Endodermal cell (in vitro differentiated cells): Measurements from ENCODE around the gene PLCH2. TPM values are rescaled to one million over a fixed set of nuclear protein-coding genes. Genes with fewer than 3 reads are reported as not detected.

ENCODE experiments used
- DNase-seq: peaks from one replicate; pipeline ENCODE4 v3.0.0-alpha.2; 2017
- H3K27ac ChIP-seq: 2 replicates; pipeline ENCODE4 v1.5.1; 2013; ENCODE audit warnings: mild to moderate bottlenecking, low read depth, low read length, moderate library complexity
- H3K27me3 ChIP-seq: 2 replicates; pipeline ENCODE4 v1.6.1; 2013; ENCODE audit warnings: mild to moderate bottlenecking, low read length, moderate library complexity; ENCODE audit not compliant: insufficient read depth, control insufficient read depth, poor library complexity, severe bottlenecking
- H3K36me3 ChIP-seq: 2 replicates; pipeline ENCODE4 v1.7.0; 2013; ENCODE audit warnings: mild to moderate bottlenecking, low read length, moderate library complexity; ENCODE audit not compliant: control insufficient read depth, insufficient read depth
- H3K4me1 ChIP-seq: one replicate; pipeline ENCODE4 v1.7.0; 2013; ENCODE audit warnings: low read length; ENCODE audit not compliant: control insufficient read depth, insufficient read depth
- H3K4me3 ChIP-seq: 2 replicates; pipeline ENCODE4 v1.5.1; 2013; ENCODE audit warnings: mild to moderate bottlenecking, low read length, moderate library complexity
- H3K9ac ChIP-seq: 2 replicates; pipeline ENCODE4 v1.6.1; 2013; ENCODE audit warnings: mild to moderate bottlenecking, low read length, moderate library complexity; ENCODE audit not compliant: poor library complexity, severe bottlenecking; ENCODE audit errors: extremely low read depth
- H3K9me3 ChIP-seq: 2 replicates; pipeline ENCODE4 v1.6.1; 2013; ENCODE audit warnings: mild to moderate bottlenecking, low read length, moderate library complexity; ENCODE audit not compliant: control insufficient read depth
- H3K27ac Mint-ChIP-seq: 2 replicates; pipeline ENCODE4 v1.8.0; 2020; ENCODE audit warnings: mixed read lengths
- H3K27me3 Mint-ChIP-seq: 2 replicates; pipeline ENCODE4 v1.8.0; 2021; ENCODE audit warnings: mild to moderate bottlenecking, mixed read lengths; ENCODE audit not compliant: insufficient read depth
- H3K36me3 Mint-ChIP-seq: 2 replicates; pipeline ENCODE4 v1.8.0; 2020; ENCODE audit warnings: low read depth, mixed read lengths
- H3K4me1 Mint-ChIP-seq: 2 replicates; pipeline ENCODE4 v1.8.0; 2020; ENCODE audit warnings: mixed read lengths
- H3K4me3 Mint-ChIP-seq: 2 replicates; pipeline ENCODE4 v1.8.0; 2020; ENCODE audit warnings: mild to moderate bottlenecking, moderate library complexity, mixed read lengths
- H3K9me3 Mint-ChIP-seq: 2 replicates; pipeline ENCODE4 v1.8.0; 2020; ENCODE audit warnings: mild to moderate bottlenecking, mixed read lengths
- WGBS, 2 experiments: methylation state at CpG; one replicate each; pipeline versions ENCODE4 v1.1.5 to v1.1.7; 2013; ENCODE audit warnings: missing lambda C conversion rate in 2 of 2, mixed read lengths in 1 of 2; ENCODE audit not compliant: insufficient coverage in 1 of 2, insufficient read length in 1 of 2; 5-methylcytosine and 5-hydroxymethylcytosine counted together
- total RNA-seq, 2 donors: library from RNA; stranded (reverse); fragmentation: NEBNext Ultra II Directional in 1 of 2; extraction: Animal tissue kit (Norgen Biotek cat#: 25700) in 1 of 2; gene quantifications; 2 replicates in 1 of 2; 3 replicates in 1 of 2; pipeline ENCODE4 v1.2.1, GENCODE V29; 2021
- TF ChIP-seq, protein P1 (sequence below): fragments of 200-600 bp; sonication (generic); conservative IDR thresholded peaks from 2 replicates; pipeline ENCODE4 v1.5.0; 2021; ENCODE audit warnings: antibody characterized with exemption, mild to moderate bottlenecking

PLCH2 gene
- total RNA-seq, 2 donors from 2014 or later = 0.18 to 0.31 TPM

DNA sequence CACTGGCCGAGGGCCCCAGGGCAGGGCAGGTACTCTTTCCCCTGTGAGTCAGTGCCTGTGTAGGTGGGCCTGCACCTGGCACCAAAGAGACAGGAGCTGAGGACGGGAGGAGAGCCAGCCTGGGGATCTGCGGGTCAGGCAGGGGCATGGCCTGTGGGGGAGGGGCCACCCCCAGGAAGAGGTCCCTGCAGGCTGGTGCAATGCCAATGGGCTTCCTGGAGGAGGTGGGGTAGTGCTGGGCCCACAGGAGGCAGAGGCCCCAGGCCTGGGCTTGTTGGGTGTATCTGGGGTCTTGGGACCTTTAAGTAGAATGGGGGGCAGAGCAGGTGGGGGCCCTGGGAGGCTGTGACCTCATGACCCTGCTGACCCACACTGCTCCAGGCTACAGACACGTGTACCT is 23.2 kb downstream of the PLCH2 start:
- no peaks in the 10 kb centered on the region for H3K4me1 Mint-ChIP-seq
- 83 to 90% methylated on average over 2 to 4 of the region's 4 CpGs for WGBS, 2 experiments
- no peak for DNase-seq

DNA sequence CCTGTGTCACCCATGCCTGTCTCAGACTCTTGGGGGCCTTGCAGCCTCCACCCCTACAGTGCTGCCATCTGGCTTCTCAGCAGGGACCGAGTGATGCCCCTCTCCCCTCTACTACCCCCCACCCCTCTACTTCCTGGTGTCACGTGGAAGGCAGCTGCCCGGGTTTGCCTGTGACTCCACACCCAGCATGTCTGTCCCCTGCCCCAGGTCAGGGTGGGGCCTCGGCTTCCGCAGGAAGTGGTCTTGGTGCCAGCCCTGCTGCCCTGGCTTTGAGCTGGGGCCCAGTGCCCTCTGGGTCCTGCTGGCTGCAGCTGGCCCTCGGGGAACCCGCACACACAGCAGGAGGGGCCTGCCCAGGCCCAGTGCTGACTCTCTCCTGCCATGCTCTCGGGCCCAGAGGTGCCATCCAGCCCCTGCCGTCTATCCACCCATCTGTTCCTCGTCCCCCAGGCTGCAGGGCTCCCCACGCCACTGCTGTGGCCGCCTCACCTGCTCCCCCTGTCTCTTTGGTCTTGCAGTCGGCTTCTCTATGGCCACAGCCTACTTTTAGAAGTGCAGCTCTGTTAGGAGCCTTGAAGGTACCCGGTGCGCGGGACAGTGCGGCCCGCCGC is 24.0 kb downstream of the PLCH2 start:
- H3K4me3 Mint-ChIP-seq = no peak overlapping the region
- no peak for DNase-seq
- no peak overlapping the region for H3K27ac Mint-ChIP-seq

More for the DNA sequence above, 23.2 kb downstream of the PLCH2 start:
- H3K4me1 ChIP-seq = no peaks in the 10 kb centered on the region
- no peaks in the 10 kb centered on the region for H3K9me3 ChIP-seq
- Mint-ChIP-seq H3K4me3 (no peak overlapping the region), H3K27ac (no peak overlapping the region), H3K36me3 (no peaks in the 10 kb centered on the region), H3K9me3 (no peaks in the 10 kb centered on the region), H3K27me3 (no peaks in the 10 kb centered on the region)
- no peaks in the 10 kb centered on the region for H3K36me3 ChIP-seq
- no peak overlapping the region for H3K4me3 ChIP-seq
- no peaks in the 10 kb centered on the region for H3K27me3 ChIP-seq
- TF ChIP-seq, protein P1, sequence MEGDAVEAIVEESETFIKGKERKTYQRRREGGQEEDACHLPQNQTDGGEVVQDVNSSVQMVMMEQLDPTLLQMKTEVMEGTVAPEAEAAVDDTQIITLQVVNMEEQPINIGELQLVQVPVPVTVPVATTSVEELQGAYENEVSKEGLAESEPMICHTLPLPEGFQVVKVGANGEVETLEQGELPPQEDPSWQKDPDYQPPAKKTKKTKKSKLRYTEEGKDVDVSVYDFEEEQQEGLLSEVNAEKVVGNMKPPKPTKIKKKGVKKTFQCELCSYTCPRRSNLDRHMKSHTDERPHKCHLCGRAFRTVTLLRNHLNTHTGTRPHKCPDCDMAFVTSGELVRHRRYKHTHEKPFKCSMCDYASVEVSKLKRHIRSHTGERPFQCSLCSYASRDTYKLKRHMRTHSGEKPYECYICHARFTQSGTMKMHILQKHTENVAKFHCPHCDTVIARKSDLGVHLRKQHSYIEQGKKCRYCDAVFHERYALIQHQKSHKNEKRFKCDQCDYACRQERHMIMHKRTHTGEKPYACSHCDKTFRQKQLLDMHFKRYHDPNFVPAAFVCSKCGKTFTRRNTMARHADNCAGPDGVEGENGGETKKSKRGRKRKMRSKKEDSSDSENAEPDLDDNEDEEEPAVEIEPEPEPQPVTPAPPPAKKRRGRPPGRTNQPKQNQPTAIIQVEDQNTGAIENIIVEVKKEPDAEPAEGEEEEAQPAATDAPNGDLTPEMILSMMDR = no peak
- H3K9ac ChIP-seq = no peak overlapping the region
- H3K27ac ChIP-seq = no peak overlapping the region

DNA sequence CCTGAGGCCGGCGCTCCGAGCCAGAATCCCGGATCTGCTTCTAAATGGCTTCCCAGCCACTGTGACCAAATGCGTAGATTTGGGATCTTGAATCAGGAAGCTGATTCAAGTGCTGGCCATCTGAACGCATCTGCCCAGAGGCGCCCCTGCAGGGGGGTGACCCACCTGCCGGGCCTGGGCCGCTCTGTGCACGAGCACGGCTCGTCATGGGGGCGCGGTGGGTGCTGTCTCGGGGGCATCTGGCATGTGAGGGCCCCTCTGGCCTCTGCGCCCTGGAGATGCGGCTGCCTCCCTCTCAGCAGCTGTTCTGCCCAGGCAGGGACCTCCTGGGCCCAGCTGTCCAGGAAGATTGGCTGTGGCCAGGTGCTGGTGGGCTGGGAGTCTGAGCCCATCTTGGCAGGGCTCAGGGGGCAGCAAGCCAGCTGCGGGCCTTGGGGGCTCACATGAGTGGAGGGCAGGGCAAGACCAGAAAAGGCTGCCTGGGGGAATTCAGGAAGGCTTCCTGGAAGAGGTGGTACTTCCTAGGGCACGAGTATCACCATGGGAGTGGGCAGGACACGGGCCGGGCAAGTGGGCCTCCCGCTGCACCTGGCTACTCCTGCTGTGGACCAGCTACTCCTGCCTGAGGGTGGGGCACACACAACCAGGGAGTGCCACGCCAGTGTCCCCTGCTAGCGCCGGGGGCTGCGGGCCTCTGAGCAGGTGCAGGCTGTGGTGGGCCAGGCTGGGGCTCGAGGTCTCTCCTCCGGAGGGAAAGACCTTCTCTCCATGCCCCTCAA is 25.1 kb downstream of the PLCH2 start:
- no peaks in the 10 kb centered on the region for H3K36me3 Mint-ChIP-seq
- H3K27me3 Mint-ChIP-seq = no peaks in the 10 kb centered on the region
- H3K27ac Mint-ChIP-seq = no peak overlapping the region
- no peaks in the 10 kb centered on the region for H3K36me3 ChIP-seq
- H3K4me1 Mint-ChIP-seq = no peaks in the 10 kb centered on the region
- TF ChIP-seq, protein P1 = no peak
- H3K4me1 ChIP-seq = no peaks in the 10 kb centered on the region
- H3K4me3 Mint-ChIP-seq = no peak overlapping the region
- DNase-seq = no peak
- H3K27me3 ChIP-seq = no peaks in the 10 kb centered on the region
- H3K9me3 ChIP-seq = no peaks in the 10 kb centered on the region
- no peaks in the 10 kb centered on the region for H3K9me3 Mint-ChIP-seq
- 84 to 88% methylated on average over 13 to 28 of the region's 28 CpGs for WGBS, 2 experiments
- no peak overlapping the region for H3K4me3 ChIP-seq
- H3K9ac ChIP-seq = no peak overlapping the region
- H3K27ac ChIP-seq = no peak overlapping the region

More for the DNA sequence above, 24.0 kb downstream of the PLCH2 start:
- Histone ChIP-seq H3K27me3 (no peaks in the 10 kb centered on the region), H3K36me3 (no peaks in the 10 kb centered on the region), H3K27ac (no peak overlapping the region), H3K4me3 (no peak overlapping the region), H3K4me1 (no peaks in the 10 kb centered on the region), H3K9ac (no peak overlapping the region), H3K9me3 (no peaks in the 10 kb centered on the region)
- TF ChIP-seq, protein P1 = no peak
- Mint-ChIP-seq H3K4me1 (no peaks in the 10 kb centered on the region), H3K27me3 (no peaks in the 10 kb centered on the region), H3K9me3 (no peaks in the 10 kb centered on the region), H3K36me3 (no peaks in the 10 kb centered on the region)
- 90 to 91% methylated on average over 13 to 19 of the region's 19 CpGs for WGBS, 2 experiments
